GM19193 (cell line): ENCODE results near the gene SLC35A2.
A peak's percentile ranks its signal among the peaks of the same experiment; 100 is the strongest.

ENCODE experiments used
- POLR2A ChIP-seq: IDR thresholded peaks from 4 replicates; pipeline ENCODE4 v1.6.1; 2011; ENCODE audit not compliant: insufficient read depth, insufficient read length; ENCODE audit errors: extremely low read depth

The SLC35A2 gene

GRCh38 chrX:48897625-48898306 is 13.7 kb downstream of the SLC35A2 start, which contains the start of the genes PQBP1 and TIMM17B:
PQBP1 (plus strand) TSS chrX:48897930; CDS start chrX:48898510, 580 bp downstream.
TIMM17B (minus strand) TSS chrX:48897768; CDS start chrX:48897749, 19 bp downstream.
- TF ChIP-seq POLR2A = peak; percentile 84

GRCh38 chrX:48897157-48897624 is 14.3 kb downstream of the SLC35A2 start:
- no peak for TF ChIP-seq POLR2A

GRCh38 chrX:48896611-48897011 is 14.8 kb downstream of the SLC35A2 start:
- TF ChIP-seq POLR2A = no peak

GRCh38 chrX:48894891-48895290 is 16.6 kb downstream of the SLC35A2 start:
- TF ChIP-seq POLR2A = no peak

- no peak for TF ChIP-seq POLR2A
Observed at GRCh38 chrX:48893556-48894348, 17.7 kb downstream of the SLC35A2 start.

- no peak for TF ChIP-seq POLR2A
Observed at GRCh38 chrX:48892896-48893295, 18.6 kb downstream of the SLC35A2 start.

- TF ChIP-seq POLR2A = no peak
Observed at GRCh38 chrX:48891402-48892288, 19.8 kb downstream of the SLC35A2 start.

- no peak for TF ChIP-seq POLR2A
Observed at GRCh38 chrX:48890934-48891401, 20.5 kb downstream of the SLC35A2 start.

- TF ChIP-seq POLR2A = no peak
Observed at GRCh38 chrX:48890296-48890925, 21.0 kb downstream of the SLC35A2 start.

GRCh38 chrX:48883729-48884128 is 27.7 kb downstream of the SLC35A2 start:
- TF ChIP-seq POLR2A = no peak

- TF ChIP-seq POLR2A = no peak
Observed at GRCh38 chrX:48864210-48864609, 47.2 kb downstream of the SLC35A2 start.

GRCh38 chrX:48854898-48855297 is 56.5 kb downstream of the SLC35A2 start:
- TF ChIP-seq POLR2A = no peak
